GM19463 (cell line): ENCODE measurements around the gene RASGEF1C.
"Not testable (repeated sequence)": the region's sequence is repeated elsewhere in the genome, so short reads cannot be mapped to it uniquely, and the experiment has no call there.

Experiments
- ATAC-seq: cut with Tn5 transposase; IDR thresholded peaks from one replicate; pipeline ENCODE4 v1.9.1; 2021; ENCODE audit warnings: mild to moderate bottlenecking, moderate library complexity; ENCODE audit not compliant: unreplicated experiment

Gene RASGEF1C

DNA sequence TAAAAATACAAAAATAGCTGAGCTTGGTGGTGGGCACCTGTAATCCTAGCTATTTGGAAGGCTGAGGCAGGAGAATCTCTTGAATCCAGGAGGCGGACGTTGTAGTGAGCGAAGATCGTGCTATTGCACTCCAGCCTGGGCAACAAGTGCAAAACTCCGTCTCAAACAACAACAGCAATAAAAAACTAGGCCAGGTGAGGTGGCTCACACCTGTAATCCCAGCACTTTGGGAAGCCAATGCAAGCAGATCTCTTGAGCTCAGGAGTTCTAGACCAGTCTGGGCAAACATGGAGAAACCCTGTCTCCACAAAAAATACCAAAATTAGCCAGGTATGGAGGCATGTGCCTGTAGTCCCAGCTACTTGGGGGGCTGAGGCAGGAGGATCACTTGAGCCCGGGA, 84.3 kb downstream of the RASGEF1C start:
- not testable (repeated sequence) for ATAC-seq

DNA sequence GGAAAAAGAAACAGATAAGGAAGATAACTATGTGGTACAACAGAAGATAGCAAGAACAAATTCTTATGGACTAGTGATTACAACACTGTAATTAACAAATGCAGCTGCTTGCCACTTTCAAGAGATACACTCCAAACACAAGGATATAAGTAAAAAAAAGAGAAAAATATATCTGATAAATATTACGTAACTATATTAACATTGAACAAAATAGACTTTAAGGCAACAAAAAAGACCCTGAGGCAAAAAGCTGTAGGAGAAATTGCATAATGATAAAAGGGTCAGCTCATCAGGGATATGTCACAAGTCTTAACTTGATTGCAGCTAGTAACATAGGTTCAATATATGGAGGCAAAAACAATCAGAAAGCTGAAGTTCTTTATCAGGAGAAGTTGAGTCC, 86.1 kb downstream of the RASGEF1C start:
- no peak for ATAC-seq

DNA sequence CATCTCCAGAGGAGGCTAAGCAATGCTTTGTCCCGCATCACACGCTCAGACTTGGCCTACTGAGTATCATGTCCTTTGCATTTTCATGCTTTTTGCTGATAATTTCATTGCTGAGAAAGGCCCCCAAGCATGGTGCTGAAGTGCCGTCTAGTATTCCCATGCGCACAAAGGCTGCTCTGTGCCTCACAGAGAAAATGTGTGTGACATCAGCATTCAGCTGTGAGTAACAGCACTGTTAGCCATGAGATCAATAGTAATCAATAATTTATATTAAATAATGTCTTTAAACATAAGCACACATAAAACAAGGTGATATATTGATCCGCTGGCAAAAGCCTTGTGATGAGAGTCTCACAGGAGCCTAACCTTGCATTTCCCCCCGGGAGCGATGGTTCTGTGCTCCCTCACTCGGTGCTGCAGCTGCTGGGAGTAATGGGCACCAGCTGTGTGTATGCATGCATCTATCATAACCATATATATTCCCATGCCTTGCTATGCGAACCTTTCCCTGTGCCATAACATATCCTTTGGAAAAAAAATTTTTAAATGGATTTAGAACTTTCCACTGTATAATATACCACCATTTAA, 87.1 kb downstream of the RASGEF1C start:
- no peak for ATAC-seq

DNA sequence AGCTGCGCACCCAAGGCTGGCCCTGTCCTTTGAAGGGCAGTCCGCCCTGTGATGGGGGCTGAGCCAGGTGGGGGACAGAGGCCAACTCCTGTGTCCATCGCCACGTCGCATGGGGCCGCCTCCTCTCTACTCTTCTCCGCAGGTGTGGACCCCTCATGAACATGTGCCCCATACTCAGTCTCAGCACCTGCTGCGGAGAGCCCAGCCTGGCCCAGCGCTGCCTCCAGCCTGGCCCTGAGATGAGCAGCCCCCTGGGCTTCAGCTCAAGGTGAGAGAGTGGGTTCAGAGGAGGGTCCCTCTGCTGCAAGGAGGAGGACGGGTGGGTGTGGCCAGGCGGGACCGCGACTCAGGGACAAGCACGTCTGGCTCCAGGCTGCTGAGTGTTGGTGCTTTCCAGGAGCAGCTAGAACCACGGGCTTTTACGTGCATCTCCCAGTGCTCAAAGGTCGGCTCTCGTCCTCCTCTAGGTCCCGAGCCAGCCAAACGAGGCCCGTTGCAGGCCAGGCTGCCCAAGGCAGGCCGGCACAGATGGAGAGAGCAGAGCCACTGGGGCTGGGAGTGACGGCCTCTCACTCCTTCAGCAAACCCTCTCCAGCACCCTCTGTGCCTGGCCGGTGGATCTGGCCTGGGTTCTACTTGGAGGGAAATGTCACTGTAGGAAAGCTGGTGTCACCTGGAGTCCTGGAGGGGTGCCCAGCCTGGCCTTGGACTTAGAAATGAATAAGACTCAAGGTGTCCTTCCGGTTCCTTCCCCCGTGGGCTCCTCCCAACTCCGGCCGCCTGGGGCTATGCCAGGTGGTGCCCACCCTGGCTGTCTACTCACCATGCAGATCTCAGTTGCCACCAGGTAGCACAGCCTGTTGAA, 88.5 kb downstream of the RASGEF1C start:
- no peak for ATAC-seq

DNA sequence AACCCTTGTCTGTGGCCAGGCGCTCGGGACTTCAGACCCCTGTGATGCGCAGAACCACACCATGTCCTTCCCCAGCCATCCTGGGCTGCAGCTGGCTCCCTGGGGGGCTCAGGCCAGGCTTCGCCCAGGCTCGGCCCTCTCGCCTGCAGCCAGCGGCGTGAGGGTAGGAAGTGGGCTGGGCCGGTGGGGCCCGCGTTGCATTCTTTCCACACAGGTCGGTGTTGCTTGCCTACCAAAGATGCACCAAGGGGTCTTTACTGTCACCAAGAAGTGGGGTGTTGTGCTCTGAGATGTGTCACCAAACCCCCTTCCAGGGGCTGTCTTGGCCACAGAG, 89.1 kb downstream of the RASGEF1C start:
- no peak for ATAC-seq

DNA sequence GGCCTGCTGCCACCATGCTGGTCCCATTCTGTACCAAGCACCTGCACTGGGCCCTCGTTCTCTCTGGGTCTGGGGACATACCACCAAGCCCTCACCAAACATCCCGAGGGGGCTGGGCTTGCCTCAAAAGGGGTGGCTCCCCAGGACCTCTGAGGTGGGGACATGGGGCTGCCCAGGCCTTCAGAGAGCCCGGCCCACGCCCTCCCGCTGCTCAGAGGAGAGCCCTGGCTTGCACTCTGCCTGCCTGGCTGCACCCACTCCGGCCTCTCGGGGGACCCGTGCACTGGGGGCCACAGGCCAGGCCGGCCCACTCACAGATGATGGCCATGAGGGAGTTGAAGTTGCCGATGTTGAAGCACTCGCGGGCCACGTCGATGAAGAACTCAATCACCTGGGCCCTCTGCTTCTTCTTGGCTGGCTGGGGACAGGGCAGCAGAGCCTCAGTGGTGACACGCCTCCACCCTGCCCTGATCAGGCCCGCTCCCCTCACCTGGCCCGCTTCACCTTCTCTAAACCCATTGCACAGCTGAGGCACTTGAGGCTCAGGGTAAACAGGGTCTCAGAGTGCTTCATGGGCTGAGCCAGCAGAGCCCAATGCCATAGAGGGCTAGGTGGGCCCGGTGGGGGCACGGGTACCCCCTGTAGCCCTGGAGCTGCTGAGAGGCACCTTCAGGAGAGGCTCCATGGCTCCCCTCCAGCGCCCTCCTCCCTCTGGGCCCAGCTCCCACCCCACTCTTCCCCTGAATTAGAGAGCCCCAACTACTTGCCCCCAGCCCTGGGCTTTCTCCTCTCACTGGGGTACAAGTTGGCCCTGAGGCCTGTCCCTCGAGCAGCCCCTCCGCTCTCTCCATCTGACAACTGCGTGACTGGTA, 89.7 kb downstream of the RASGEF1C start:
- no peak for ATAC-seq

DNA sequence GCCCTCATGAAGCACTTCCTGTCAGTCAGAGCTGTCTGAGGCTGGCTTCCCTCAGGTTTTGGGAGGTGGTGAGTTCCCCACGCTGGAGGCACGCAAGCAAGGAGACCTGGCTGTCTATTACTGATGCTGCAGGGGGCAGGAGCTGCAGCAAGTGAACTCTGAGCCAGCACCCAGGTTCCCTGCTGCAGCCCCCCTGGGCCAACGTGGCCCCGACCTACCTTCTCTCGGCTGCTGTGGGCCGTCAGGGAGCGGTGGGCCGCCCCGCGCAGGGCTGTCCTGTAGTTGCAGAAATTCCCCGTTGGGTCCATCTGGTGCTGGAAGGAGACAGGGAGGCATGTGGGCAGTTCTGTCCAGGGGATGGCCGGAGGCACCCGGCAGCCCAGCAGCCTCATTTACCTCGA, 90.6 kb downstream of the RASGEF1C start:
- no peak for ATAC-seq

DNA sequence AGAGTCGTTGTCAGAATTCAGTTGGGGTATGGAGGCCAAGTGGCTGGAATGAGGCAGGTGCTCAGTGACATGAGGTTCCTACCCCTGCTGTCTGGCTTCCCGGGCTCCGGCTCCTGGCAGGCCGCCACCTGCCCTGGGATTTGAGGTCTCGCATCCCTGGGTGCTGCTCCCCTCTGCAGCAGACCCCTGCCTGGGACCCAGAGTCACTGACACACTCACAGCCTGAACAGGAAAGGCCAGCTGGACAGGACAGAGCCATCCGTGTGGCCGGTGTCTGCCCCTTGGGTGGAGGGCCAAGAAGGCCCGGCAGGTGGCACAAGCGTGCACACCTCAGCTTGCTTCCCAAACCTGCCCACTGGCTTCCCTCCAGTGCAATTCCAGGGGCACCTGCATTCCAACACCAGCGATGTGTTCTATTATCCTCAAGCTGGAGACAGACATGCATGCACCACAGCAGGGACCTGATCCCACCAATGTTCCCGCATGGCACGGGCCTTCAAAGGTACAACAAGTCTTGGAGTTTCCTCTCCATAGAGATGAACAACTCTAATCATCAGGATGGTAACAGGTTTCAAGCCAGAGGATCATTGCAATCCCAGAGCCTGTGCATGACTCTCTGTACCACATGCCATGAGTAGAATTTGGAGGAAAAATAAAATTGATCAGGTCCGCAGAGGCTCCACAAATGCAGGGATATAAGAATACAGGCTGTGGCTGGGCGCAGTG, 91.8 kb downstream of the RASGEF1C start:
- ATAC-seq = no peak

DNA sequence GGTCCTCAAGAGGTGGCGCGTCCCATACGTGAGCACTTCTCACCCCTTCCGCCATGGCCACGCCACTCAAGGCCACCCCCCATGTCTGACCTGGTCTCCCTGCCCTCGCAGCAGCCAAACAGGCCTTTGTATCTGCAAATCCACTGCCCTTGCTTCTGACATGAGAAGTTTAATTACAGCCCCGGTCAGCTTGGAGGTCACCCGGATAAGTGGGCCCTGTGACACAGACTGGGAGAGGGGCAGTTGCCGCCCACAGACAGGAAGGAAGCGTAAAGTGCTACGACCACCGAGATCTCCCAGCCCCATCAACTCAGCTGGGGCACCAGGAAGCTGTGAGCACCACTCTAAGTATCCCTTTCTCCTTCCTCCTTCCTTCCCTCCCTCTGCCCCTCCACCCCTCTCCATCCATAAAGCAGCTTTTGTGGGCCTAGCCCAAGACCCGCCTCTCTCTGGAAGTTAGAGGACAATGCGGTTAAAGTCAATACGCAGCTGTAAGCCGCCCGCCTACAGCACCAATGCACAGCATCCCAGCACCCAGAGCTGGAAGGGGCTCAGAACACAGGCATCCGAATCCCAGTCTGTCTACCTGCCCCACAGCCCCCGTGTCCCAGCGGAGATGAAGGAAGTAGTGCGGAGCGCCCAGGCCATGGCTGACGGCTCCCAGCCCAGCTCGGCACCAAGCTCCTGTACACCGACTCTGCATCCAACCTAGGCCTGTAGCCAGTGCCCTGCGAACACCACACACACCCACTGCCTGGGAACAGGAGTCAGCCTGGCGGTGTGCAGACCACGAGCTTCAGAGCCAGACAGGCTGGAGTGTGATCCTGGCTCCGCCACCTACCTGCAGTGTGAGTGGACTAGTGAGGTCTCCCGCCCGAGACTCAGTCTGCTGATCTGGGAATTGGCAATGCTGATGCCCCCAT, 92.7 kb downstream of the RASGEF1C start:
- ATAC-seq = no peak

DNA sequence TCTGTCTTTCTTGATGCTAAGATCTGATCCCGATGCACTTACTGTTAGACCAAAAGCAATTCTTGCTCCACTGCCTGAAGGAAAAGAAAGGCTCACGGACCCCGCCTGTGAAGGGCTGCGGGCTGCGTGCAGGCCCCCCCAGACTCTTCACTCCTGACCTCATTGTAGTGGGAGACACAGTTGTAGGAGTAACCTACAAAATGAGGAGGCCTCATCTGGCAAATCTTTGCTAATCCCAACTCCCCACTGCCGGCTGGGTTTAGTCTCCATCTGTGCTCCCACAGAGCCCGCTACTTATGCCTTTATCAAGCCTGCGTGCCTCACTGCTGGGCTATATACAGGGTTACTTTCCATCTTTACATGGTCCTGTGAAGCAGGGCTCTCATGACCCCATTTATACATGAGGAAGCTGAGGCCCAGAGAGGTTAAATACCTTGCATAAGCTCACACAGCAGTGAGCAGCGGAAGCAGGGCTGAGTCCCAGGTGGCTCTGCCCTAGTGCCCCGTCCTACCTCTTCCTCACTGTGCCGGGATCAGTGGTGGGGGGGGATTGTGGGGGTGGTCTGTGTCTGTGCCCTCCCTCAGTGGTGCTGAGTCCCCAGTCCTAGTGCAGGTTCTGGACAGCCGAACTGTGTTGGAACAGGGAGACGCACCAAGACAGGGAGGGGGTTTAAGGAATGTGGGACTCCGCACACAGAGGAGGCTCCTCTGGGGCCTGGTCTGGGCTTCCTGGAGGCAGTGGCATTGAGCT, 93.5 kb downstream of the RASGEF1C start:
- no peak for ATAC-seq

DNA sequence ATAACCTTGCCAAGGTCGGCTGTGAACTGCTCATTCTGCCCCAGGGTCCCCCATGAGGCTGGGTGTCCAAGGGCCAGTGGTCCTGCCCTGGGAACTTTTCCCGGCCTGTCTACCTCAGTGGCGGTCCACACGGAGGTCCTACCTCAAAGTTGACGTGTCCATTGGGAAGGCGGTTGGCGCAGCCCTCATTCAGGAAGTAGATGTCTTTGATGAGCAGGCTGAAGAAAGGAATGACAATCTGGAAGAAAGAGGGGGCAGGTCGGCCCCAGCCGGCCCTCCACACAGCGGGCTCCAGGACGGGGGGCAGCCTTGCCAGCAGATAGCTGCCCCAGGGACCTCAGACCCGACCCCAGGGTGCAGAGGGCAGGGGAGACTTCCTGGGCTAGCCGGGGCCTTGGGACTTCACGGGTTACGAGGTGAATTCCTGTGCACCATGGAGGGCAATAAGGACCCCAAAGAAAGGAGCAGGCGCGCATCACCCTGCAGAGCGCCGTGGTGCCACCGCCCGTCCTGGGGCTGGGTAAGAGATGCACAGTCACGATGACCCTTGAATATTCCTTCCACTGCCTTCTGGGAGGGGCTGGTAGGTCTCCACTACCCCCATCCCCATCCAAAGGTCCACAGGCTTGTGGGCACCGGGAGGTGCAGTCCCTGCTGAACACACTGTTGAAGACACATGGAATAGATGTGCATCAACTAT, 94.6 kb downstream of the RASGEF1C start:
- no peak for ATAC-seq

DNA sequence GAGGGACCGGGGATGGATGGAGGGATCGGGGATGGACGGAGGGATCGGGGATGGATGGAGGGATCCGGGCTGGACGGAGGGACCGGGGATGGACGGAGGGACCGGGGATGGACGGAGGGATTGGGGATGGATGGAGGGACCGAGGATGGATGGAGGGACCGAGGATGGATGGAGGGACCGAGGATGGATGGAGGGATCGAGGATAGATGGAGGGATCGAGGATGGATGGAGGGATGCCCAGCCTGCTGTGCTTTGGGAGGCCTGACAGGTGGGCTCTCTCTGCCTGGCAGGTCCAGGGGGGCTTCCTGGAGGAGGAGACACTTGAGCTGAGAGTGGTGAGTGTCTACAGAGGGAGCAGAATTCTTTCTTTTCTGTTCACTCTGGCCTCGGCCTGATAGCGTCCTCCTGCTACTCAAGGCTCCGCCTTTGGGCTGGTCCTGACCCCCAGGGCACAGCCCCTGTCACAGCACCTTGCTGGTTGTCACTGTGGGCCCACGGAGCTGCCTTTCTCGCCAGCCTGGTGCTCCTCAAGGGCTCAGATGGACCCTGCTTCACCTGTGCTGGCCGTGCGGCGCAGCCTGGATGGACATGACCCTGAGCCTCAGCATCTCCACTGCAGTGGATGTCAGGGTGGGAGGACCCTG, 95.2 kb downstream of the RASGEF1C start:
- no peak for ATAC-seq

DNA sequence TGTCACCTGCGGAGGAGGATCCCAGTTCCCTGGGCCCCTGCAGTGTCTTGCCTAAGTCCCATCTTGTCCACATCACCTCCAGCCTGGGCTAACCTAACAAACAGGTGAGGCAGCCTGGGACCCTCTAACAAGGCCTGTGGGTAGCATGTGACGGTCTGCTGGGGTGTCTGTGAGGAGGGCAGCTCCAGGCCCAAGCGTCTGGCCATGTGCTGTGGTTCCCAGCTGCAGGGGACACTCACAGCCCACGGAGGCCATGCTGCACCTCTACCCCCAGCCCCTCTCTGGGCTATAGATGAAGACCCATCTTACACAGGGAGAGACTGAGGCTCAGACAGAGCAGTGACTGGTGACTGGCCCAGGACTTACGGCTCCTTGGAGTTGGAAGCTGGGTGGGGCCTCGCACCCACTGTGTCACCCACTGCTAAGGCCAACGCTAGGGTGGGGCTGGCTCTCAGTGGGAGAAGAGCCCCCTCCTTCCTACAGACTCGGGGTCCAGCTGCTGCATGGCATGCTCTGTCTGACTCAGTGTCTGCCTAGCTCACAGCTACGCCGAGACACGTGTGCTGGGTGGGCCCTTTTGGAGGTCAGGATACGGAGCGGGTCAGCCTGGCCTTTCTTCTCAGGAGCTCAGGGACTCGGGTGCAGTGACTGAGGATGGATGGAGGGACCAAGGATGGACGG, 96.7 kb downstream of the RASGEF1C start:
- ATAC-seq = no peak

DNA sequence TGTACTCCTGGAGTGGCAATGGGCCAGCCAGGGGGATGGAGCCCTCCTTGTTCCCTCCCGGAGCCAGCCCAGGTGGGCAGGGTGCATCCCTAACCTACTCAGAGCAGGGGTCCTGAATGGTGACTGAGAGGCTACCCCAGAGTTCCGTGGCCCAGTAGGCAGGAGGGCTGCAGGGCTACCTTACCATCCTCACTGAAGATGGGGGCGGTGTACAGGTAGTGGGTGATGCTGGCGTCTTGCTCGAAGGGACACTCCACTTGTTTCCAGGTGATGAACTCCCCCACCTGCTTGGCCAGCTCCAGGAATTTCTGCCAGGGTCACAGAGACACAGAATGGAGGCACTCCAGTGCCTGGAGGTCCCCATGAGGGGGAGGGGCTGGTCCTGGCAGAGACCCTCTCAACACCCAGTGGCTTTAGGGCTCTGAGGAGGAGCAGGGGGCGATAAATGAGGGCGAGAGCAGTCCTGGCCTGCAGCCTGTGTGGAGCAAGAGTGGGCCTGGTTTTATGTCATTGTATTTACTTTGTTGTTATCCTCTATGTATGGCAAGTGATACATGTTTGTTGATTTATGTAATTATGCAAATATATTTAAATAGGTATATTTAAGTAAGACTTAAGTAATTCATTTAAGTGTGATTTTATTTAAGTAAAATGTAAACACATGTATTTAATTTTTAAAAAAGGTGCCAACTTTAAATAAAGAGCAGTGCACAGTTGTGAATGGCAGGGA, 97.6 kb downstream of the RASGEF1C start:
- no peak for ATAC-seq

DNA sequence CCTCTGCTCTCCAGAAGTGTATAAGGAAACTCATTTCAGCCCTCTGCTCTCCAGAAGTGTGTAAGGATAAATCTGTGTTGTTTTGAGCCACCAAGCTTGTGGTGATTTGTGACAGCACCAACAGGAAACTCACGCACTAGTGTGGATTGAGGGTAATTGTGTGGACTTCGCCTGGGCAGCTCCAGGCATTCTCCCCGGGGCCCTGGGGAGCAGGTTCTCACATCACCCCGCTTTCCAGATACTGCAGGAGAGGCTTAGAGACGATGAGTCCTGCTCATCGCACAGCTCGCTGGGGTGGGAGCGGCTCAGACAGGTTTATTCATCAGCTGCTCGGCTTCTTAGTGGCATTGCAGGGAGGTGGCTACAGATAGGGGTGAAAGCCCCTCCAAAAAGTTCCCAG, 99.1 kb downstream of the RASGEF1C start:
- no peak for ATAC-seq

DNA sequence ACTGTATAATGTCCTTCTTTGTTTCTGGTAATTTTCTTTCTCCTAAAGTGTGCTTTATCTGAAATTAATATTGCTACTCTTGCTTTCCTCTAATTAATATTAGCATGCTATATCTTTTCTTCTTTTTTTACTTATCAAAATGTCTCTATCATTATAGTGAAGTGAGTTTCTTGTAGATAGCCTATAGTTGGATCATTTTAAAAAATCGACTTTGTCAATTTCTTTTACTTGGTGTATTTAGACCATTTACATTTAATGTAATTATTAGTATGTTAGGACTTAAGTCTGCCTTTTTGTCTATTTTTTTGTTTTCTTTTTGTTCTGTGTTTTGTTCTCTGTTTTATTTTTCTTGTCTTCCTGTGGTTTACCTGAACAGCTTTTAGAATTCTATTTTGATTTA, 102.0 kb downstream of the RASGEF1C start:
- ATAC-seq = no peak

DNA sequence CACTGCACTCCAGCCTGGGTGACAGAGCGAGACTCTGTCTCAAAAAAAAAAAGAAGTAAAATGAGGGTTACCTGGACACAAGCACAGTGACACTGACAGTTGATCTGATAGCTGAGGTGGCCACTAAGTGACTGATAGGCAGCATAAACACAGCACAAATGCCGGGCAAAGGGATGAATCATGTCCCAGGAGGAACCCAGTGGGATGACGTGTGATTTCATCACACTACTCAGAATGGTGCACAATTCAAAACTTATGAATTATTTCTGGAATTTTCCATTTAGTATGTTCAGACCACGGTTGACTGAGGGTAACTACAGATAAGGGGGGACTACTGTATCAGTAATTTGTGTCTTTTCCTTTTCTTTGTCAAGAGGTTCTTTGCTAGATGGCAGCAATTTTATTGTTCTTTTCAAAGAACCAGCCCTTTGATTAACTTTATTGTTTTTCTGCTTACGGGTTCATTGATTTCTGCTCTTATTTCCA, 103.1 kb downstream of the RASGEF1C start:
- ATAC-seq = no peak
